CD4-positive, alpha-beta T cell (primary cell): ENCODE results near the gene KCNAB1. TPM values are rescaled to one million over a fixed set of nuclear protein-coding genes. Genes with fewer than 3 reads are reported as not detected.

Experiments used
- ATAC-seq: fragments of 200-7000 bp; cut with Tn5 transposase; one replicate; pipeline ENCODE4 v1.10.0; 2022; ENCODE audit warnings: mild to moderate bottlenecking; ENCODE audit not compliant: poor library complexity
- CTCF ChIA-PET: fragments of 350-600 bp; sonication (Branson Sonifier 250); formaldehyde crosslinking; loops from one replicate; lab custom pipeline; 2021; ENCODE audit warnings: antibody characterized with exemption, inconsistent platforms; lab: Charles Lee
- POLR2A ChIA-PET: fragments of 350-600 bp; sonication (Branson Sonifier 250); formaldehyde crosslinking; loops from one replicate; lab custom pipeline; 2021; ENCODE audit warnings: antibody characterized with exemption, inconsistent platforms; lab: Charles Lee
- DNase-seq, 14 experiments: peaks; one replicate each; pipeline ENCODE4 v3.0.0-alpha.2; 2013 to 2020; ENCODE audit warnings: mixed read lengths in 2 of 14
- H3K27ac ChIP-seq, 2 donors: one replicate each; pipeline versions ENCODE4 v1.5.1 to v1.7.0; 2013; ENCODE audit warnings: low read length in 2 of 2, low read depth in 1 of 2, mild to moderate bottlenecking in 1 of 2
- H3K27me3 ChIP-seq, 2 experiments: 1 replicate in 1 of 2; 2 replicates in 1 of 2; pipeline versions ENCODE4 v1.6.1 to v1.7.0; 2013; ENCODE audit warnings: low read length in 2 of 2, control low read depth in 1 of 2, mild to moderate bottlenecking in 1 of 2, moderate library complexity in 1 of 2; ENCODE audit not compliant: insufficient read depth in 2 of 2, control insufficient read depth in 1 of 2
- H3K36me3 ChIP-seq: one replicate; pipeline ENCODE4 v1.6.1; 2013; ENCODE audit warnings: low read length, control low read depth; ENCODE audit not compliant: insufficient read depth
- H3K4me1 ChIP-seq: one replicate; pipeline ENCODE4 v1.6.1; 2013; ENCODE audit warnings: low read length, control low read depth; ENCODE audit not compliant: insufficient read depth
- H3K4me3 ChIP-seq: one replicate; pipeline ENCODE4 v1.5.1; 2013; ENCODE audit warnings: mild to moderate bottlenecking, low read length, moderate library complexity
- H3K9me3 ChIP-seq, 2 experiments: 1 replicate in 1 of 2; 2 replicates in 1 of 2; pipeline versions ENCODE4 v1.6.1 to v1.7.0; 2013; ENCODE audit warnings: low read length in 2 of 2, mild to moderate bottlenecking in 2 of 2, control low read depth in 1 of 2, moderate library complexity in 1 of 2; ENCODE audit not compliant: control insufficient read depth in 1 of 2, insufficient read depth in 1 of 2
- H3K27ac Mint-ChIP-seq: one replicate; pipeline ENCODE4 v1.8.0; 2020; ENCODE audit warnings: mixed read lengths
- H3K27me3 Mint-ChIP-seq: one replicate; pipeline ENCODE4 v1.8.0; 2021; ENCODE audit warnings: mixed read lengths
- H3K36me3 Mint-ChIP-seq: one replicate; pipeline ENCODE4 v1.8.0; 2021; ENCODE audit warnings: low read depth, mixed read lengths
- H3K4me1 Mint-ChIP-seq: one replicate; pipeline ENCODE4 v1.8.0; 2021; ENCODE audit warnings: low read depth, mixed read lengths
- H3K4me3 Mint-ChIP-seq: one replicate; pipeline ENCODE4 v1.8.0; 2020; ENCODE audit warnings: mild to moderate bottlenecking, mixed read lengths
- H3K9me3 Mint-ChIP-seq: one replicate; pipeline ENCODE4 v1.8.0; 2020; ENCODE audit warnings: mixed read lengths
- CTCF ChIP-seq: fragments of 200-600 bp; IDR thresholded peaks from one replicate; pipeline ENCODE4 v1.8.0; 2022; ENCODE audit warnings: antibody characterized with exemption, mild to moderate bottlenecking
- intact Hi-C, 2 experiments: fragments of 100-400 bp; cut with DNase I in 1 of 2; cut with micrococcal nuclease in 1 of 2; formaldehyde crosslinking; loops; one replicate each; pipeline versions ENCODE4 v1.15.1 to v1.9.0; 2023 to 2025; cut with DNase I, micrococcal nuclease
- total RNA-seq, 174 experiments: library from RNA in 2 of 174; stranded (reverse) in 2 of 174; gene quantifications; one replicate each; pipeline ENCODE4 v1.2.3 and lab custom pipeline; 2021 to 2026

The KCNAB1 gene
- total RNA-seq, 2 experiments from 2014 or later: 0.14 TPM; not detected in 1

- H3K4me1 ChIP-seq: no peaks in the 10 kb centered on the region
- Mint-ChIP-seq H3K27ac (no peak overlapping the region), H3K27me3 (peaks cover 19% of the 10 kb centered on the region), H3K4me1 (no peaks in the 10 kb centered on the region), H3K9me3 (no peaks in the 10 kb centered on the region), H3K4me3 (no peak overlapping the region), H3K36me3 (no peaks in the 10 kb centered on the region)
- no peak overlapping the region for H3K4me3 ChIP-seq
- TF ChIP-seq CTCF: no peak
- ChIA-PET CTCF (no interaction called here), POLR2A (interaction anchor here (1.4 kb wide), 1 partner anchor 14 kb away, joined by 4 read pairs; no protein-coding TSS in a partner anchor)
- H3K36me3 ChIP-seq: no peaks in the 10 kb centered on the region
- H3K27me3 ChIP-seq: no peaks in the 10 kb centered on the region
- DNase-seq (no peak), ATAC-seq (no peak)
- H3K9me3 ChIP-seq: no peaks in the 10 kb centered on the region
- intact Hi-C loops: no loop called here
- no peak overlapping the region for H3K27ac ChIP-seq
These were observed 349.1 kb downstream of the KCNAB1 start for GRCh38 chr3:156469456-156469855.

- Histone ChIP-seq H3K4me3 (no peak overlapping the region), H3K4me1 (no peaks in the 10 kb centered on the region), H3K27ac (no peak overlapping the region), H3K36me3 (no peaks in the 10 kb centered on the region), H3K9me3 (no peaks in the 10 kb centered on the region), H3K27me3 (no peaks in the 10 kb centered on the region)
- intact Hi-C loops: no loop called here
- ATAC-seq (no peak), DNase-seq (no peak)
- no peak overlapping the region for H3K4me3 Mint-ChIP-seq
- CTCF ChIA-PET: interaction anchor here (0.9 kb wide), 1 partner anchor 39 kb away, joined by 3 read pairs; no protein-coding TSS in a partner anchor
- POLR2A ChIA-PET: no interaction called here
- TF ChIP-seq CTCF: no peak
- no peaks in the 10 kb centered on the region for H3K4me1 Mint-ChIP-seq
- H3K27me3 Mint-ChIP-seq: peaks cover 27% of the 10 kb centered on the region
- no peaks in the 10 kb centered on the region for H3K9me3 Mint-ChIP-seq
- no peak overlapping the region for H3K27ac Mint-ChIP-seq
- H3K36me3 Mint-ChIP-seq: no peaks in the 10 kb centered on the region
These were observed 351.1 kb downstream of the KCNAB1 start for GRCh38 chr3:156471431-156471830.

- H3K4me3 Mint-ChIP-seq: no peak overlapping the region
- H3K9me3 Mint-ChIP-seq: no peaks in the 10 kb centered on the region
- Histone ChIP-seq H3K4me1 (no peaks in the 10 kb centered on the region), H3K27me3 (no peaks in the 10 kb centered on the region), H3K36me3 (no peaks in the 10 kb centered on the region), H3K9me3 (no peaks in the 10 kb centered on the region), H3K4me3 (no peak overlapping the region), H3K27ac (no peak overlapping the region)
- POLR2A ChIA-PET: no interaction called here
- DNase-seq (peak in 7 of 14 experiments; percentile 3 to 49 (median 19)), ATAC-seq (peak; percentile 39)
- no peaks in the 10 kb centered on the region for H3K4me1 Mint-ChIP-seq
- peaks cover 27% of the 10 kb centered on the region for H3K27me3 Mint-ChIP-seq
- peak; percentile 47 for TF ChIP-seq CTCF
- no peaks in the 10 kb centered on the region for H3K36me3 Mint-ChIP-seq
- H3K27ac Mint-ChIP-seq: no peak overlapping the region
- intact Hi-C loops: loop anchor here in 1 of 2 experiments (2.0 kb wide), 1 partner anchor 67 kb away; no protein-coding TSS in a partner anchor
- CTCF ChIA-PET: interaction anchor here (0.9 kb wide), 1 partner anchor 38 kb away, joined by 3 read pairs; no protein-coding TSS in a partner anchor
These were observed 351.8 kb downstream of the KCNAB1 start for GRCh38 chr3:156472150-156472549.
